PC-3 (cell line): Measurements from ENCODE around the gene GAB4.

Experiments used
- CTCF ChIP-seq: fragments of 300-600 bp; sonication (generic); conservative IDR thresholded peaks from 2 replicates; pipeline ENCODE4 v1.5.1; 2017; ENCODE audit warnings: antibody characterized with exemption, low read depth, mild to moderate bottlenecking, low read length
- EZH2 ChIP-seq: fragments of 300-600 bp; sonication (generic); IDR thresholded peaks from one replicate; pipeline ENCODE4 v1.6.1; 2017; ENCODE audit warnings: antibody characterized with exemption, mild to moderate bottlenecking, low read length; ENCODE audit not compliant: unreplicated experiment

GRCh38 chr22:17007852-17008731 is at the start of gene GAB4:
- no peak for TF ChIP-seq CTCF
- no peak for TF ChIP-seq EZH2
